Measurements from ENCODE around the gene OR8B8.
"Not testable (repeated sequence)": the region's sequence is repeated elsewhere in the genome, so short reads cannot be mapped to it uniquely, and the experiment has no call there.

The OR8B8 gene

GRCh38 chr11:124445646-124446150 lies at the start of gene OR8B8:
Gene OR8B8 (minus strand): TSS chr11:124445696. CDS start chr11:124441085, 4,611 bp downstream.
- no peak for DNase-seq (ENCODE audit: low read depth)

GRCh38 chr11:124493016-124493655 lies 47.6 kb upstream of the OR8B8 start:
- DNase-seq (ENCODE audit: low read depth) = no peak

- no peak for DNase-seq (ENCODE audit: low read depth)
Observed at GRCh38 chr11:124483422-124483821, 37.9 kb upstream of the OR8B8 start.

GRCh38 chr11:124482362-124483147 lies 37.1 kb upstream of the OR8B8 start:
- DNase-seq (ENCODE audit: low read depth) = no peak

- DNase-seq (ENCODE audit: low read depth) = no peak
Observed at GRCh38 chr11:124481365-124482323, 36.1 kb upstream of the OR8B8 start.

- no peak for DNase-seq (ENCODE audit: low read depth)
Observed at GRCh38 chr11:124479561-124479960, 34.1 kb upstream of the OR8B8 start.

GRCh38 chr11:124475265-124475664 lies 29.8 kb upstream of the OR8B8 start:
- DNase-seq (ENCODE audit: low read depth) = no peak

GRCh38 chr11:124474779-124475178 lies 29.3 kb upstream of the OR8B8 start:
- DNase-seq (ENCODE audit: low read depth) = no peak

GRCh38 chr11:124474079-124474478 lies 28.6 kb upstream of the OR8B8 start:
- no peak for DNase-seq (ENCODE audit: low read depth)

GRCh38 chr11:124473476-124473875 lies 28.0 kb upstream of the OR8B8 start:
- no peak for DNase-seq (ENCODE audit: low read depth)

GRCh38 chr11:124470561-124471227 lies 25.2 kb upstream of the OR8B8 start:
- no peak for DNase-seq (ENCODE audit: low read depth)

GRCh38 chr11:124467381-124467927 lies 22.0 kb upstream of the OR8B8 start:
- DNase-seq (ENCODE audit: low read depth) = no peak

GRCh38 chr11:124465368-124465767 lies 19.9 kb upstream of the OR8B8 start:
- no peak for DNase-seq (ENCODE audit: low read depth)

- DNase-seq (ENCODE audit: low read depth) = no peak
Observed at GRCh38 chr11:124463990-124464389, 18.5 kb upstream of the OR8B8 start.

- no peak for DNase-seq (ENCODE audit: low read depth)
Observed at GRCh38 chr11:124463324-124463723, 17.8 kb upstream of the OR8B8 start.

GRCh38 chr11:124460459-124460858 lies 15.0 kb upstream of the OR8B8 start:
- DNase-seq (ENCODE audit: low read depth) = no peak

GRCh38 chr11:124459379-124459778 lies 13.9 kb upstream of the OR8B8 start:
- not testable (repeated sequence) for DNase-seq (ENCODE audit: low read depth)

GRCh38 chr11:124454552-124454951 lies 9.1 kb upstream of the OR8B8 start:
- no peak for DNase-seq (ENCODE audit: low read depth)

- no peak for DNase-seq (ENCODE audit: low read depth)
Observed at GRCh38 chr11:124446916-124447315, 1.4 kb upstream of the OR8B8 start.

GRCh38 chr11:124442847-124443246 lies 2.6 kb downstream of the OR8B8 start:
- no peak for DNase-seq (ENCODE audit: low read depth)

GRCh38 chr11:124442442-124442841 lies 3.1 kb downstream of the OR8B8 start:
- no peak for DNase-seq (ENCODE audit: low read depth)
